Rectal smooth muscle tissue (tissue), 1 donor: ENCODE measurements around the gene TNFRSF18.
A peak's percentile ranks its signal among the peaks of the same experiment; 100 is the strongest.

Experiments
- H3K27ac ChIP-seq: one replicate; pipeline ENCODE4 v1.7.0; 2013; ENCODE audit warnings: low read depth, low read length, inconsistent platforms
- H3K27me3 ChIP-seq: one replicate; pipeline ENCODE4 v1.7.0; 2013; ENCODE audit warnings: low read length; ENCODE audit not compliant: control insufficient read depth, insufficient read depth
- H3K36me3 ChIP-seq: one replicate; pipeline ENCODE4 v1.7.0; 2013; ENCODE audit warnings: low read length; ENCODE audit not compliant: control insufficient read depth, insufficient read depth
- H3K4me1 ChIP-seq: one replicate; pipeline ENCODE4 v1.7.0; 2013; ENCODE audit warnings: low read length; ENCODE audit not compliant: control insufficient read depth, insufficient read depth
- H3K4me3 ChIP-seq: one replicate; pipeline ENCODE4 v1.7.0; 2013; ENCODE audit warnings: low read length
- H3K9ac ChIP-seq: one replicate; pipeline ENCODE4 v1.7.0; 2013; ENCODE audit warnings: low read length

The TNFRSF18 gene

DNA sequence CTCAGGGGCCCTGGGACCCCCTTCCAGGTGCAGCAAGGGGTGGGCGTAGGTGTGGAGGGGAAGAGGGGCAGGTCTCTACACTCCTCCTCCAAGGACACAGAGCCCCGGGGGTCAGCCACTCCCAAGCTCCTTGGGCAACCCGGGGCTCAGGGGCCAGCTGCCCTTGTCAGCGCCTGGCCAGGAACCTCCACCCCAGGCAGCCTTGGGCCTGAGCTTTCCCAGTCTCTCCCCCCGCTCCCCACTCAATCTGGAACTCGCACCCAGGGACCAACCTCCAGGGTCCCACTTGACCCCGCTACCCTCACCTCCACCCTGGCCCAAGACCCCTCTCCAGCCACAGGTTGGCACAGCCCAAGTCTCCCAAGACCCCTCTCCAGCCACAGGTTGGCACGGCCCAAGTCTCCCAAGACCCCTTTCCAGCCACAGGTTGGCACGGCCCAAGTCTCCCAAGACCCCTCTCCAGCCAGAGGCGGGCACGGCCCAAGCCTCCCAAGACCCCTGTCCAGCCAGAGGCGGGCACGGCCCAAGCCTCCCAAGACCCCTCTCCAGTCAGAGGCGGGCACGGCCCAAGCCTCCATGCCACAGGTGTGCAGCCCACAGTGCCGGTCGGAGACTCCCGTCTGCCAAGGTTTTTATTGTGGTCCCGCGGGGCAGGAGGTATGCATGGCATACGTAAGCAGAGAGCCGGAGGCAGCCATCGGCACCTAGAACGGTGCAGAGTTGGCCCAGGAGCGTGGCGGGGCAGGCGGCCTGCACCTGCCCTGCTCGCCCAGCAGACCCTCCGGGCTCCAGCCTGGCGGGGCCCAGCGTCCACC, 4.5 kb upstream of the TNFRSF18 start:
- H3K9ac ChIP-seq = no peak overlapping the region
- peaks cover 5% of the 10 kb centered on the region for H3K4me1 ChIP-seq
- H3K36me3 ChIP-seq = peaks cover 3% of the 10 kb centered on the region
- H3K27ac ChIP-seq = no peak overlapping the region
- H3K27me3 ChIP-seq = peaks cover 15% of the 10 kb centered on the region
- H3K4me3 ChIP-seq = no peak overlapping the region

GRCh38 chr1:1208713-1209433, 2.5 kb upstream of the TNFRSF18 start:
- Histone ChIP-seq H3K9ac (no peak overlapping the region), H3K27ac (no peak overlapping the region), H3K4me1 (peaks cover 5% of the 10 kb centered on the region), H3K36me3 (no peaks in the 10 kb centered on the region), H3K4me3 (peak overlapping the region; percentile 32), H3K27me3 (peaks cover 26% of the 10 kb centered on the region)

DNA sequence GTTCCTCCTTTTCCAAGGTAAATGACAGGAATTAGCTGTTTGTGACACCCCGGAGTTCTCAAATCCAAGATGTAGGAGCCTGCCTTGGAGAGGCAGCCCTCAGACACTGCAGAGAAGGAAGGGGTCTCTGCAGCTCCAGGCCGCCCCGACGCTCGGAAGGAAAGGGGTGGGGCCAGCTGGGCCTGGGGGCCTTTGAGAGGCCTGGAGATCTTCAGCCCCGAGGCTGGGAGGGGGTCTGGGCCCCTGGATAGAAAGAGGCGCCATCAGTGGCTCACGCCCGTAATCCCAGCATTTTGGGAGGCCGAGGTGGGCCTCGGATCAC, 1.1 kb upstream of the TNFRSF18 start:
- Histone ChIP-seq H3K27ac (no peak overlapping the region), H3K27me3 (peaks cover 24% of the 10 kb centered on the region), H3K4me1 (peaks cover 5% of the 10 kb centered on the region)

GRCh38 chr1:1206966-1207531, 657 bp upstream of the TNFRSF18 start:
- no peak overlapping the region for H3K4me3 ChIP-seq

More for the DNA sequence above, 1.1 kb upstream of the TNFRSF18 start:
- Histone ChIP-seq H3K4me3 (no peak overlapping the region), H3K36me3 (no peaks in the 10 kb centered on the region), H3K9ac (no peak overlapping the region)

GRCh38 chr1:1205769-1206375, 520 bp downstream of the TNFRSF18 start:
- H3K4me1 ChIP-seq = peaks cover 5% of the 10 kb centered on the region
- no peak overlapping the region for H3K27ac ChIP-seq
- H3K9ac ChIP-seq = no peak overlapping the region
- H3K27me3 ChIP-seq = peaks cover 24% of the 10 kb centered on the region
- H3K36me3 ChIP-seq = no peaks in the 10 kb centered on the region
- H3K4me3 ChIP-seq = peak overlapping the region; percentile 21

More at GRCh38 chr1:1206966-1207531, 657 bp upstream of the TNFRSF18 start:
- Histone ChIP-seq H3K36me3 (no peaks in the 10 kb centered on the region), H3K27me3 (peaks cover 24% of the 10 kb centered on the region), H3K27ac (no peak overlapping the region), H3K4me1 (peaks cover 5% of the 10 kb centered on the region), H3K9ac (no peak overlapping the region)

DNA sequence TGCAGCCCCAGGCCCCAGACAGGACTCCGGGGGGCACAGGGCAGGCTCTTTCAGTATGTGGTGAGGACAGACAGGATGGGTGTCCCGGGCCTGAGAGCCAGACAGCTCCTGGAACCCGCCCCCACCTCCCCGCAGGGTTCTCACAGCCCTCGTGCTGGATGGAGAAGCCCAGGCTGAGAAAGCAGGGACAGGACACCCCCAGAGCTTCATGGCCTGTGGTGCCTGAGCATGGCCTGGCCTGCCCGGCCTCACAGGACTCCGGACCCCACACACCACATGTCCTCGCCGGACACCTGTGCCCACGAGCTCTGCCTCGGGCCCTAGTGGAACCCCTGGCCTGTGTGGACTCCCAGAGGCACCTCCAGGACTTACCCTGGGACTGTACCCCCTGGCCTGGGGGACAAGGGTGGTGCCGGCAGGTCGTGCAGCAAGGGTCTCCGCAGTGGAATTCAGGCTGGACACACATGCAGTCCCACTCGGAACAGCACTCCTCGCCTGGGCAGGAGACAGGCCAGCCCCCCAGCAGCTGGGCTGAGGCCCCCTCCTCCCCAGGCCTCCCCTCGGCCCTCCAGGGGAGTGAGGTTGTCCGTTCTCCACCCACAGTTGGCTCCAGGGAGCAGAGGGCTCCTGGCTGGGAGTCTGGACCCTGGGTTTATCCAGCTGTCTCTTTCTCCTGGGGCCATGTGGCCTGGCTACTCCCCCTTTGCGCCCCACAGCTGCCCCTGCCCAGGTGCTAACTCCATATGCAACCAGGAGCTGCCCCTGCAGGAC, 1.2 kb downstream of the TNFRSF18 start:
- Histone ChIP-seq H3K4me1 (peaks cover 5% of the 10 kb centered on the region), H3K27me3 (peaks cover 24% of the 10 kb centered on the region), H3K36me3 (no peaks in the 10 kb centered on the region), H3K4me3 (no peak overlapping the region), H3K9ac (no peak overlapping the region), H3K27ac (no peak overlapping the region)

- peaks cover 24% of the 10 kb centered on the region for H3K27me3 ChIP-seq
- H3K9ac ChIP-seq = no peak overlapping the region
- H3K4me3 ChIP-seq = no peak overlapping the region
- H3K36me3 ChIP-seq = no peaks in the 10 kb centered on the region
- H3K27ac ChIP-seq = no peak overlapping the region
- peaks cover 5% of the 10 kb centered on the region for H3K4me1 ChIP-seq
Measured at GRCh38 chr1:1204425-1204920, 1.9 kb downstream of the TNFRSF18 start.

GRCh38 chr1:1203561-1204424, 2.6 kb downstream of the TNFRSF18 start:
- H3K9ac ChIP-seq = no peak overlapping the region
- peaks cover 5% of the 10 kb centered on the region for H3K4me1 ChIP-seq
- H3K27ac ChIP-seq = no peak overlapping the region
- H3K4me3 ChIP-seq = no peak overlapping the region
- H3K36me3 ChIP-seq = no peaks in the 10 kb centered on the region
- peaks cover 24% of the 10 kb centered on the region for H3K27me3 ChIP-seq

GRCh38 chr1:1202831-1203560, 3.4 kb downstream of the TNFRSF18 start:
- H3K27ac ChIP-seq = no peak overlapping the region
- peaks cover 2% of the 10 kb centered on the region for H3K4me1 ChIP-seq
- H3K27me3 ChIP-seq = peaks cover 24% of the 10 kb centered on the region
- no peak overlapping the region for H3K9ac ChIP-seq
- H3K4me3 ChIP-seq = no peak overlapping the region
- no peaks in the 10 kb centered on the region for H3K36me3 ChIP-seq

DNA sequence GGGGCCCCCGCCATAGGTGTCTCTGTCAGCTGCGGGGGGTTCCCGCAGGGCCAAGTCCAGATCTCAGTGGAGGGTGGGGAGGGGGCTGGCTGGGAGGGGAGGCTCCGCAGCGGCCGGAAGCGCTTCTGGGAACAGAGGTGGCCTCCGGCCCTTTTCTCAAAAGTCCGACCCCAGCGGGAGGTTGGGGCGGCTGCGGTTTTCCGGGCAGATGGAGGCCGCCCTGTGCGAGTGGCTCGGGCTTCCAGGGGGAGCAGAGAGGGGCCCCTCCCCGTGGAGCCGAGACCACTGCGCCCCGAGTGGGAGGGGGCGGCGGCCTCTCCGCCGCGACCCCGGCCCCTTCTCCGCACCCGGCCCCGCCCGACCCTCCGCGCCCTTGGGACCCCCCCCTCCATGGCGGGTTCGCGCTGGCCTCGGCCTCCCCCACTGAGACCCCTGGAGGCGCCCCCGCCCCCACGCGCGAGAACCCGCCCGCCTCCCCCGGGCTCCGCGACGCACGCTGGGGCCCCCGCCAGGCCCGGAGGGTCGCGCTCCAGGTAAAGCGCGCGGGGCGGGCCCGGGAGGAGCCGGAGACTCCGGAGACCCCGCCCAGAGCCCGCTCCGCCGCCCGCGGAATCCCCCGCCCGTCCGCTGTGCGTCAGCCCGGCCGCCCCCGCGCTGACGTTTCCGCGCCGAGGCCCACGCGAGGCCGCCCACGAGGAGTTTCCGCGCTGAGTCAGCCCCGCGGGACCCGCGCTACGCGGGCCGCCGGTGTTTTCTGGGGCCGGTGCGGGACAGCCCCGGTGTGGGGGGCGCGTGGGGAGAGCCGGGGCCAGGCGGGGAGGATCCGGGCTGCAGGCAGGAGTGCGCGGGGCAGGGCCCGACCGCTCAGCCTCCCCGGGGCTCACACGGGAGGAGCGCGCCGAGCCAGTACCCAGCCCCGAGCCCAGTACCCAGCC, 5.2 kb downstream of the TNFRSF18 start:
- H3K4me1 ChIP-seq = no peaks in the 10 kb centered on the region

More for the DNA sequence above, 5.2 kb downstream of the TNFRSF18 start:
- peak overlapping the region; percentile 32 for H3K4me3 ChIP-seq
- H3K9ac ChIP-seq = no peak overlapping the region
- no peaks in the 10 kb centered on the region for H3K36me3 ChIP-seq
- no peak overlapping the region for H3K27ac ChIP-seq
- peaks cover 12% of the 10 kb centered on the region for H3K27me3 ChIP-seq
